Measurements from ENCODE around the gene TMEM37. TPM values are rescaled to one million over a fixed set of nuclear protein-coding genes. Genes with fewer than 3 reads are reported as not detected.

The TMEM37 gene
- total and polyA plus RNA-seq, 2 of the 13 experiments (the other 11 are each of a cell fraction or from before 2014, with no cell fraction given) = 37.7 to 115 TPM

GRCh38 chr2:119487434-119488244 is 56.0 kb downstream of the TMEM37 start (continued):
- TF ChIP-seq ZNF317 (CRISPR knock-in tag; IDR thresholded peaks at IDR 0.05) (peak; percentile 77), ARID5B (CRISPR knock-in tag; IDR thresholded peaks at IDR 0.05) (peak; percentile 78; the same call in 1 of the 2 replicates), PRDM4 (CRISPR knock-in tag; IDR thresholded peaks at IDR 0.05; ENCODE audit: borderline replicate concordance) (peak; percentile 39; the same call in 1 of the 2 replicates), AFF4 (CRISPR knock-in tag; IDR thresholded peaks at IDR 0.05) (no peak), ZNF562 (CRISPR knock-in tag; IDR thresholded peaks at IDR 0.05; ENCODE audit: borderline replicate concordance) (no peak), ZNF333 (CRISPR knock-in tag; IDR thresholded peaks at IDR 0.05; ENCODE audit: borderline replicate concordance) (0 out of 2 replicates have a peak, but pooled peaks have one; percentile 41), EP300 (IDR thresholded peaks at IDR 0.05; ENCODE audit: low read depth in 2 of 2, low read length in 2 of 2) (peak in 1 of 2 experiments; percentile 63; a peak in 1 of 4 replicates), EP300 (CRISPR knock-in tag; IDR thresholded peaks at IDR 0.05; ENCODE audit: borderline replicate concordance) (no peak), U2AF2 (IDR thresholded peaks at IDR 0.05; ENCODE audit: low read depth, low read length) (no peak), ZNF709 (CRISPR knock-in tag; IDR thresholded peaks at IDR 0.05) (peak; percentile 71; the same call in 1 of the 2 replicates), KAT8 (CRISPR knock-in tag; IDR thresholded peaks at IDR 0.05) (peak; percentile 45), ZNF510 (CRISPR knock-in tag; IDR thresholded peaks at IDR 0.05; ENCODE audit: low read depth) (peak; percentile 67; the same call in 1 of the 2 replicates), ETV6 (CRISPR knock-in tag; conservative IDR thresholded peaks at IDR 0.05) (0 out of 2 replicates have a peak, but pooled peaks have one; percentile 24), ZNF616 (CRISPR knock-in tag; IDR thresholded peaks at IDR 0.05; ENCODE audit: low read depth) (0 out of 2 replicates have a peak, but pooled peaks have one; percentile 45), ZBTB42 (CRISPR knock-in tag; IDR thresholded peaks at IDR 0.05) (peak; percentile 87), CCDC6 (CRISPR knock-in tag; IDR thresholded peaks at IDR 0.05) (peak; percentile 4; the same call in 1 of the 2 replicates), ZNF143 (CRISPR knock-in tag; IDR thresholded peaks at IDR 0.05) (0 out of 2 replicates have a peak, but pooled peaks have one; percentile 34), MEIS2 (CRISPR knock-in tag; IDR thresholded peaks at IDR 0.05) (peak; percentile 92)

Data from HepG2 (cell line).